C4-2B (cell line): ENCODE measurements around the gene CEBPE.

Source experiments
- H3K27ac ChIP-seq: fragments of 450-650 bp; 2 replicates; pipeline ENCODE4 v1.5.1; 2017
- ZFX ChIP-seq: fragments of 450-650 bp; IDR thresholded peaks from 2 replicates; pipeline ENCODE4 v1.6.1; 2017
- TF ChIP-seq, protein P1 (sequence below): fragments of 450-650 bp; conservative IDR thresholded peaks from 2 replicates; pipeline ENCODE4 v1.5.1; 2017; ENCODE audit warnings: mild to moderate bottlenecking

The CEBPE gene

DNA sequence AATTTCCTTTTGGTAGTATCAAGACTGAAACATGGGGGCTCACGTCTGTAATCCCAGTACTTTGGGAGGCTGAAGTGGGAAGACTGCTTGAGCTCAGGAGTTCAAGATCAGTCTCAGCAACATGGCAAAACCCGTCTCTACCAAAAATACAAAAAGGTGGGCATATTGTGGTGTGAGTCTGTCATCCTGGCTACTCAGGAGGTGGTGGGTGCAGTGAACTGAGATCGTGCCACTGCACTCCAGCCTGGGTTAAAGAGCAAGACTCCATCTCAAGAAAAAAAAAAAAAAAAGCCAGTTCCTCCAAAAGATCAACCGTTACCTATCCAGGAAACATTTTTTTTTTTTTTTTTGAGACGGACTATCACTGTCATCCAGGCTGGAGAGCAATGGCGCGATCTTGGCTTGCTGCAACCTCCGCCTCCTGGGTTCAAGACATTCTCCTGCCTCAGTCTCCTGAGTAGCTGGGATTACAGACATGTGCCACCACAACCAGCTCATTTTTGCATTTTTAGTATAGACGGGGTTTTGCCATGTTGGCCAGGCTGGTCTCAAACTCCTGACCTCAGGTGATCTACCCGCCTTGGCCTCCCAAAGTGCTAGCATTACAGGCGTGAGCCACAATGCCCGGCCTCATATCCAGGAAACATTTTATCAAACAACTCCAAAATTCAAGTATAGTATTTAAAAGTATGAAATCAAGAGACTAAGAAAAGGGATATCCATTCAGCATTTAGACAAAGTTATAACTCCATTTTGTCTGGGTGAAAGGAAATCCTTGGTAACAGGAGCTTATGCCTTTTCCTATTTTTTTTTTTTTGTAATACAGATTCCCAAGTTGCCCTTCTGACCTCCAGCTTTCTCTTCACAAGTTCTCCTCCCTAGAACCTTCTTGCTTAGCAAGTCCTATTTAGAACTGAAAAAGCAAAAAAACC is 27.5 kb downstream of the CEBPE start:
- no peak overlapping the region for H3K27ac ChIP-seq
- TF ChIP-seq, protein P1, sequence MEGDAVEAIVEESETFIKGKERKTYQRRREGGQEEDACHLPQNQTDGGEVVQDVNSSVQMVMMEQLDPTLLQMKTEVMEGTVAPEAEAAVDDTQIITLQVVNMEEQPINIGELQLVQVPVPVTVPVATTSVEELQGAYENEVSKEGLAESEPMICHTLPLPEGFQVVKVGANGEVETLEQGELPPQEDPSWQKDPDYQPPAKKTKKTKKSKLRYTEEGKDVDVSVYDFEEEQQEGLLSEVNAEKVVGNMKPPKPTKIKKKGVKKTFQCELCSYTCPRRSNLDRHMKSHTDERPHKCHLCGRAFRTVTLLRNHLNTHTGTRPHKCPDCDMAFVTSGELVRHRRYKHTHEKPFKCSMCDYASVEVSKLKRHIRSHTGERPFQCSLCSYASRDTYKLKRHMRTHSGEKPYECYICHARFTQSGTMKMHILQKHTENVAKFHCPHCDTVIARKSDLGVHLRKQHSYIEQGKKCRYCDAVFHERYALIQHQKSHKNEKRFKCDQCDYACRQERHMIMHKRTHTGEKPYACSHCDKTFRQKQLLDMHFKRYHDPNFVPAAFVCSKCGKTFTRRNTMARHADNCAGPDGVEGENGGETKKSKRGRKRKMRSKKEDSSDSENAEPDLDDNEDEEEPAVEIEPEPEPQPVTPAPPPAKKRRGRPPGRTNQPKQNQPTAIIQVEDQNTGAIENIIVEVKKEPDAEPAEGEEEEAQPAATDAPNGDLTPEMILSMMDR, result no peak
- no peak for TF ChIP-seq ZFX

DNA sequence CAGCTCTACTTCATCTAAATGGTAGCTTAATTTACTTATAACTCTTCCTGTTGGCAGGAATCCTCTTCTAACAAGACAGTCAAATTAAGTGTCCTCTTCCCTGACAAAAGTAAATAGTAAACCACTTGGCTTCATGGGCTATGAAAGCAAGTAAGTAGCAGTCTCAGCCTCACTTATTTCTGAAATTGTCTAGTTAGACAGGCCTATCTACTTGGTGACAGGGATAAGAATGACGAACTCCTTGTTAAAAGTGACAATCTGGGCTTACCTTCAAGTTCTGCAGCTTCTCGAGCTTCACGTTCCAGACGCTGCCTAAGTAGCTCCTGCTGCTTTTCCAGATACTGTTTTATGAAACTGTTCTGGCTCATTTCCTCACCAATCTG is 28.8 kb downstream of the CEBPE start:
- TF ChIP-seq, protein P1, result no peak
- TF ChIP-seq ZFX, result no peak
- H3K27ac ChIP-seq, result peak overlapping the region; percentile 52

DNA sequence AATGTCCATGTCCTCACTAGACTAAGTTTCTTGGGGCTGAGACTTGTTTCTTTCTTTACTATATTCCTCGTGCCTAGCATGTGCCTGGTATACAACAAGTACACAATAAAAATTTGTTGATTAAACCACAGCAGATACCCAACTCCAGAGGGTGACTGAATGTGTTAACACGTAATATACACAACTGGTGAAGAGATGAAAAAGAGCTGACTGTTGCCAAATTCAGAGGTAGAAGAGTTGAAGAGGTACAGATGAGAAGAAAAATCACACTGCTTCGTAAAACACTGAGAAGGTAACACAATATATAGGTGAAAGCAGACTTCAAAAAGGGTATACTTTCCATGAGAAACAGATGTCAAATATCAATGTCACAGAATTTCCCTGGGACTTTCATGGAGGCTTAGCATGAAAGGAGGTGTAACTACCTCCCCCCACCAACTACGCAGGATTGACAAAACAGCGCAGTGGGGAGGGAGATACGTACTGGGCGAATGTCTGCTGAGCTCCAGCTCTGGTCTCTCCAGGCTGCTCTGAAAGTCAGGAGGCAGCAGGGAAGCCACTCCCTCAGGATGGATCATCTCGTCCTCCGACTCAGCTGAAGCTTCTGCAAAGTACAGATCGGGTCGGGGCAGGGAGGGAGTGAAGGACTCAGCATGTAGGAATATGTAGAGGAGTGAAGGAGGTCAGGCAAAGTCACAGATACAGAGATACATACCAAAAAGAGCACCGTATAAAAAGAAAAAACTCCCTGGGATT is 29.4 kb downstream of the CEBPE start:
- peak overlapping the region; percentile 52 for H3K27ac ChIP-seq
- TF ChIP-seq, protein P1, result no peak
- no peak for TF ChIP-seq ZFX

DNA sequence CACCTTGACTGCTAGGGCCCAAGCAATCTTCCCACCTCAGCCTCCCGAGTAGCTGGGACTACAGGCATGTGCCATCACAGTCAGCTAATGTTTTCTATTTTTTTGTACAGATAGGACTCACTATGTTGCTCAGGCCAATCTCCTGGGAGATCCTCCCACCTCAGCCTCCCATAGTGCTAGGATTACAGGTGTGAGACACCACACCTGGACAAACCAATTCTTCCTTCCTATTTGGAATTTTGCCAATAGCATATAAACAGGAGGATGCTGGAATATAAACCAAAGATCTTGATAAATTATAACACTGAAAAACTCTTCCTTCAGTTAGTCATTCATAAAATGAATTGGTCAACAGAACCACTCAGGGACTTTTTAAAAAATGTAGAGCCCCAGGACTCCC is 32.5 kb downstream of the CEBPE start:
- no peak overlapping the region for H3K27ac ChIP-seq
- no peak for TF ChIP-seq ZFX
- TF ChIP-seq, protein P1, result no peak

DNA sequence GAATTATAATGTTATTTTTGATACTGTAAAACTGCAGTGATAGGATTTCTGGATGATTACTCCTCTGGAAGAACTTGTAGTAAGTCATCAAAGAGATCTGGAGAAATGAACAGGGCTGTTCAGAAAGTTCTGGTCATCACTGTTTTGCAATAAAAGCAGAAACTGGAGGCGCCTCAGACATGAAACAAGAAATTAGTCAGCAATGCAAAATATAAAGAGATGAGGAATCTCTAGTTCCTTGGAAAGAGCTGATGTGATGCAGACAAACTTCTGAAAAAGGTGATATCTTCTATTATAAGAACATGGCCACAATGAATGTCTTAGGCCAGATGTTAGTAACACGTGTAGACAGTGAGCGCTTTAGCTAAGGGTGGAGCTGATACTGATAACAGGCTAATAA is 33.6 kb downstream of the CEBPE start:
- TF ChIP-seq, protein P1, result no peak
- no peak for TF ChIP-seq ZFX
- no peak overlapping the region for H3K27ac ChIP-seq

DNA sequence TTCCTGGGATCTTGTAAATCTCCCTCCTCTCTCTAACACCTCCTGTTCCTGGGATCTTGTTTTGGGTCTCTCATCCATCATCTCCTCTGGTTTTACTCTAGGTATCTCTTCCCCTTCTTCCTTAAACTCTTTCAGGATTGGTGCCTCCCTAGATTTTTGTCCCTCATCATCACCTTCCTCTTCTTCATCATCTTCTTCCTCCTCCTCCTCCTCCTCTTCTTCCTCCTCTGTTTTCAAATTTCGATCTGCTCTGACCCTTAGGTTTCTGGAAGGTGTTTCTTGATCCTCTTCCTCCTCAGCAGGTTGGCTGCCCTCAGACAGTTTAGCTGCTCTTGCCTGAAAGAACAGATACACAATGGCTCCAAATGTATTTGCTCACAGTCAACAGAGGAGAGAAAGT is 38.6 kb downstream of the CEBPE start:
- TF ChIP-seq, protein P1, result no peak
- no peak for TF ChIP-seq ZFX
- no peak overlapping the region for H3K27ac ChIP-seq

DNA sequence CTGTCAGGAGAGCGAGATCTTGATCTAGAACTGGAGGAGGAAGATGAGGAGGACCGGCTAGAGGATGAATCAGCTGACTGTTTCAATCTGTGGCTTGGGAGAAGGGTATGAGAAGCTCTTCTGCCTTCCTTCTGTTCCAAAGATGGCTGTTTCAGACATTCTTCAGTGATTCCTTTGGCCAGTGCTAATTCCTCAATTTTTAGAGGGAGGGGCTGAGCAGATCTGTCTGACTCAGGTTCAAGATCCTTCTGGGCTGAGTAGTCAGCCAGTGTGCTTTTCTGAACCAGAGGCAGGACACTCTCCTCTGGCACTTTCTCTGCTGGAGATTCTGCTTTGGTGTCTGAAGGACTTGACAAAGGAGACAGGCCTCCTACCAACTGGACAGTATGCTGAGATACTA is 39.3 kb downstream of the CEBPE start:
- TF ChIP-seq ZFX, result no peak
- TF ChIP-seq, protein P1, result no peak
- H3K27ac ChIP-seq, result no peak overlapping the region
